Naive thymus-derived CD4-positive, alpha-beta T cell (primary cell): ENCODE results near the gene POLR1G. TPM values are rescaled to one million over a fixed set of nuclear protein-coding genes. Genes with fewer than 3 reads are reported as not detected.

Experiments used
- ATAC-seq: fragments of 150-1000 bp; cut with Tn5 transposase; 2 replicates; pipeline ENCODE4 v1.10.0; 2021; ENCODE audit warnings: mild to moderate bottlenecking, moderate library complexity
- CTCF ChIA-PET: fragments of 350-600 bp; sonication (Branson Sonifier 250); formaldehyde crosslinking; loops from one replicate; lab custom pipeline; 2021; ENCODE audit warnings: antibody characterized with exemption; lab: Charles Lee
- POLR2A ChIA-PET: fragments of 350-600 bp; sonication (Branson Sonifier 250); formaldehyde crosslinking; loops from one replicate; lab custom pipeline; 2021; ENCODE audit warnings: antibody characterized with exemption, inconsistent platforms; lab: Charles Lee
- DNase-seq, 9 donors: peaks; one replicate each; pipeline versions ENCODE4 v3.0.0 to v3.0.0-alpha.2; 2020 to 2022; ENCODE audit warnings: mixed read lengths in 1 of 9
- H3K27ac ChIP-seq: one replicate; pipeline ENCODE4 v1.7.0; 2013; ENCODE audit warnings: mild to moderate bottlenecking, low read depth, low read length, moderate library complexity
- H3K27me3 ChIP-seq, 2 donors: one replicate each; pipeline ENCODE4 v1.7.0; 2013; ENCODE audit warnings: low read length in 2 of 2, mild to moderate bottlenecking in 2 of 2, moderate library complexity in 2 of 2; ENCODE audit not compliant: control insufficient read depth in 2 of 2, insufficient read depth in 2 of 2
- H3K36me3 ChIP-seq, 3 experiments: 1 replicate in 2 of 3; 2 replicates in 1 of 3; pipeline ENCODE4 v1.7.0; 2013; ENCODE audit warnings: low read length in 3 of 3, mild to moderate bottlenecking in 3 of 3, moderate library complexity in 1 of 3; ENCODE audit not compliant: insufficient read depth in 3 of 3, control insufficient read depth in 2 of 3
- H3K4me1 ChIP-seq, 2 donors: one replicate each; pipeline ENCODE4 v1.7.0; 2013; ENCODE audit warnings: low read length in 2 of 2, mild to moderate bottlenecking in 2 of 2, moderate library complexity in 1 of 2; ENCODE audit not compliant: control insufficient read depth in 2 of 2, insufficient read depth in 2 of 2
- H3K4me3 ChIP-seq: 2 replicates; pipeline ENCODE4 v1.7.0; 2013; ENCODE audit warnings: mild to moderate bottlenecking, low read length
- H3K9me3 ChIP-seq, 3 experiments: 1 replicate in 2 of 3; 2 replicates in 1 of 3; pipeline ENCODE4 v1.7.0; 2013; ENCODE audit warnings: low read length in 3 of 3; ENCODE audit not compliant: control insufficient read depth in 2 of 3
- H3K27ac Mint-ChIP-seq, 9 donors: one replicate each; pipeline ENCODE4 v1.8.0; 2020 to 2022; ENCODE audit warnings: mixed read lengths in 9 of 9, mild to moderate bottlenecking in 8 of 9, moderate library complexity in 5 of 9, inconsistent platforms in 2 of 9
- H3K27me3 Mint-ChIP-seq, 5 donors: one replicate each; pipeline ENCODE4 v1.8.0; 2021 to 2022; ENCODE audit warnings: mixed read lengths in 5 of 5, mild to moderate bottlenecking in 1 of 5
- H3K36me3 Mint-ChIP-seq, 5 donors: one replicate each; pipeline ENCODE4 v1.8.0; 2020 to 2022; ENCODE audit warnings: mixed read lengths in 5 of 5, mild to moderate bottlenecking in 3 of 5, inconsistent platforms in 1 of 5
- H3K4me1 Mint-ChIP-seq, 7 donors: one replicate each; pipeline ENCODE4 v1.8.0; 2020 to 2022; ENCODE audit warnings: mixed read lengths in 7 of 7, mild to moderate bottlenecking in 3 of 7, inconsistent platforms in 1 of 7
- H3K4me3 Mint-ChIP-seq, 10 donors: one replicate each; pipeline ENCODE4 v1.8.0; 2020 to 2022; ENCODE audit warnings: mild to moderate bottlenecking in 10 of 10, mixed read lengths in 10 of 10, moderate library complexity in 6 of 10, inconsistent platforms in 2 of 10
- H3K9me3 Mint-ChIP-seq, 11 donors: one replicate each; pipeline ENCODE4 v1.8.0; 2020 to 2022; ENCODE audit warnings: mixed read lengths in 11 of 11, mild to moderate bottlenecking in 4 of 11, inconsistent platforms in 1 of 11, moderate library complexity in 1 of 11
- intact Hi-C, 2 donors: fragments of 100-400 bp; cut with micrococcal nuclease; formaldehyde crosslinking; loops; one replicate each; pipeline ENCODE4 v1.15.1; 2023
- polyA plus RNA-seq, 2 donors: library from polyadenylated mRNA; unstranded; fragments of 300-500 nt; fragmentation: Illumina TruSeq; gene quantifications; one replicate each; pipeline ENCODE4 v1.2.3, GENCODE V29; 2021
- total RNA-seq, 6 experiments: library from RNA in 5 of 6; stranded (reverse) in 5 of 6; gene quantifications; 1 replicate in 5 of 6; 2 replicates in 1 of 6; pipeline ENCODE4 v1.2.3 and lab custom pipeline; 2021 to 2026

The POLR1G gene
- total and polyA plus RNA-seq, 7 experiments from 2014 or later, result 0.45 to 8.2 (median 4.8) TPM

DNA sequence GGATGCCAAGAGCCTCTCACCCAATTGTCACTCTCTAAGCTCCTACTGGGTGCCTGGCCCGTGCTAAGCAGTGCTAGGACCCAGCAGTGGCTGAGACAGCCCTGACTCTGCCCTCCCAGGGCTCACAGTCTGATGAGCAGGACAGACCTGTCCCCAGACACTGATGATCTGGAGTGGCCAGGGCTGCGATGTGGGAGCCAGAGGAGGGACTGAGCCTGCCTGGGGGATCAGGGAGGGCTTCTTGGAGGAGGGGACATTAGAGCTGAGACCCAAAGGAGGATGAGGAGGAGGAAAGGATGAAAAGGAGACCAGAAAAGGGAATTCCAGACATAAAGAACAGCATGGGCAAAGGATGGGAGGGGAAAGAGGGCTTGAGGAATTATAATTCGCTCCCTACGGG, 10.7 kb downstream of the POLR1G start:
- H3K4me1 Mint-ChIP-seq, result peaks cover 3 to 31% (median 20%) of the 10 kb centered on the region in 7 donors
- H3K27me3 ChIP-seq, result no peaks in the 10 kb centered on the region
- no peaks in the 10 kb centered on the region for H3K9me3 Mint-ChIP-seq
- ChIA-PET POLR2A (no interaction called here), CTCF (no interaction called here)
- H3K4me1 ChIP-seq, result peaks cover 4 to 10% of the 10 kb centered on the region in 2 donors
- H3K4me3 ChIP-seq, result no peak overlapping the region
- no peak for ATAC-seq
- H3K9me3 ChIP-seq, result no peaks in the 10 kb centered on the region
- H3K27me3 Mint-ChIP-seq, result no peaks in the 10 kb centered on the region
- no peak for DNase-seq
- peak overlapping the region in 2 of 9 donors; percentile 29 to 54 for H3K27ac Mint-ChIP-seq
- no peak overlapping the region for H3K4me3 Mint-ChIP-seq
- H3K36me3 ChIP-seq, result peaks cover 0 to 53% (median 3%) of the 10 kb centered on the region in 3 experiments
- no peak overlapping the region for H3K27ac ChIP-seq
- peaks cover 0 to 31% (median 24%) of the 10 kb centered on the region in 5 donors for H3K36me3 Mint-ChIP-seq
- intact Hi-C loops, result no loop called here

DNA sequence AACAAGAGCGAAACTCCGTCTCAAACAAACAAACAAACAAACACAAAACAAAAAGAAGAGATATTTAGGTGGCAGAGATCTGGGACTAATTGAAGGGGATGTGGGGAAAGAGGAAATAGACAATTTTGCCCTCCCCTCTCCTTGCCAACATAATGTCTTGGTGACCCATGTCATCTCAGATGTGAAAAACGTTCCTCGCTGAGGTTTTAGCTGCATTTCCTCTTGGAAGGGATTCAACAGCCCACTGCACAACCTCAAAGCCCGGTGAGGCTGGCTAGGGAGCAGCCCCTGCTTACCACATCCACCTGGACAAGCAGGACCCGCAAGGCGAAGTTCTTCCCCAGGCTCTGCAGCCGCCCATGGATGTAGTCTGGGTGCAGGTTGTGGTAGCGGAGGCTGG, 12.4 kb downstream of the POLR1G start:
- H3K4me3 Mint-ChIP-seq, result peak overlapping the region in 4 of 10 donors; percentile 26 to 67 (median 53)
- no peaks in the 10 kb centered on the region for H3K9me3 Mint-ChIP-seq
- ChIA-PET CTCF (no interaction called here), POLR2A (interaction anchor here (1.1 kb wide), 1 partner anchor 11 kb away, joined by 3 read pairs; no protein-coding TSS in a partner anchor)
- H3K36me3 Mint-ChIP-seq, result peaks cover 0 to 22% (median 19%) of the 10 kb centered on the region in 5 donors
- no peaks in the 10 kb centered on the region for H3K9me3 ChIP-seq
- no peaks in the 10 kb centered on the region for H3K27me3 Mint-ChIP-seq
- ATAC-seq, result no peak
- H3K36me3 ChIP-seq, result peaks cover 0 to 45% (median under 1%) of the 10 kb centered on the region in 3 experiments
- peak overlapping the region in 4 of 9 donors; percentile 29 to 75 (median 64) for H3K27ac Mint-ChIP-seq
- DNase-seq, result no peak
- peaks cover 11 to 18% of the 10 kb centered on the region in 2 donors for H3K4me1 ChIP-seq
- intact Hi-C loops, result no loop called here
- no peaks in the 10 kb centered on the region for H3K27me3 ChIP-seq
- H3K4me3 ChIP-seq, result no peak overlapping the region
- H3K4me1 Mint-ChIP-seq, result peaks cover 16 to 47% (median 33%) of the 10 kb centered on the region in 7 donors
- no peak overlapping the region for H3K27ac ChIP-seq

DNA sequence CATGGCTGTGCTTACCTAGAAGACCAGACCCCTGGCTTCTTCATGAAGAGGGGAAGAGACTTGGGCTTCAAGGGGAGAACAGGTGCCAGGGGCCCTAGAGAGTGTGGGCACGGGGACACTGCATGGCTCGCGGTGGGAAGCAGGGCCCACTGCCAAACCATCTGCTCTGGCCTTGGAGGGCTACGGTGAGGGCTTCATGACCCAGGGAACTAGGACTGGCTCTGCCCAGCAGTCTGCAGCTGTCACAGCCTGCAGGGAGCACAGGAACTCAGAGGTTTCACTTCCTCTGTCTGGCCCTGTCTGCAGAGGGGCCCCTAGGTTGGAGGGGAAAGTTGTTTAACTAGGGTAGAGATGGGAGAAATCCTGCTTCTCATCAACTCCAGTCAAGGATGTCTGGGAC, 13.0 kb downstream of the POLR1G start:
- peak overlapping the region in 5 of 9 donors; percentile 36 to 76 (median 57) for H3K27ac Mint-ChIP-seq
- intact Hi-C loops, result no loop called here
- H3K4me3 Mint-ChIP-seq, result peak overlapping the region in 8 of 10 donors; percentile 8 to 76 (median 33)
- H3K9me3 Mint-ChIP-seq, result no peaks in the 10 kb centered on the region
- H3K27me3 ChIP-seq, result no peaks in the 10 kb centered on the region
- H3K4me3 ChIP-seq, result no peak overlapping the region
- peaks cover 0 to 17% (median 14%) of the 10 kb centered on the region in 5 donors for H3K36me3 Mint-ChIP-seq
- no peaks in the 10 kb centered on the region for H3K9me3 ChIP-seq
- H3K27ac ChIP-seq, result no peak overlapping the region
- ATAC-seq, result peak; percentile 55
- H3K4me1 Mint-ChIP-seq, result peaks cover 22 to 53% (median 39%) of the 10 kb centered on the region in 7 donors
- POLR2A ChIA-PET, result interaction anchor here (1.1 kb wide), 1 partner anchor 12 kb away, joined by 3 read pairs; no protein-coding TSS in a partner anchor
- peaks cover 0 to 39% (median 0%) of the 10 kb centered on the region in 3 experiments for H3K36me3 ChIP-seq
- CTCF ChIA-PET, result no interaction called here
- no peaks in the 10 kb centered on the region for H3K27me3 Mint-ChIP-seq
- DNase-seq, result no peak
- peaks cover 16 to 24% of the 10 kb centered on the region in 2 donors for H3K4me1 ChIP-seq

DNA sequence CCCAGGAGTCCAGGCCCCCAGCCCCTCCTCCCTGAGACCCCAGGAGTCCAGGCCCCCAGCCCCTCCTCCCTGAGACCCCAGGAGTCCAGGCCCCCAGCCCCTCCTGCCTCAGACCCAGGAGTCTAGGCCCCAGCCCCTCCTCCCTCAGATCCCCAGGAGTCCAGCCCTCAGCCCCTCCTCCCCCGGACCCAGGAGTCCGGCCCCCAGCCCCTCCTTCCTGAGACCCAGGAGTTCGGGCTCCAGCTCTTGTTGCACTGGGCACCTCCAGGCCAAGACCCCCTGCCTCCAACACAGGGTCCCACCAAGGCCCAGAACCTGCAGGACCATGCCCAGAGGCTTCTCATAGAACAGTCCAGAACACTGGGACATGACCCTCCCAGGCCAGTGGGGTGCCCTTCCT, 13.5 kb downstream of the POLR1G start:
- Histone ChIP-seq H3K4me1 (peaks cover 20 to 24% of the 10 kb centered on the region in 2 donors), H3K36me3 (peaks cover 0 to 35% (median 0%) of the 10 kb centered on the region in 3 experiments), H3K27ac (no peak overlapping the region), H3K4me3 (no peak overlapping the region), H3K27me3 (no peaks in the 10 kb centered on the region), H3K9me3 (no peaks in the 10 kb centered on the region)
- Mint-ChIP-seq H3K27ac (peak overlapping the region in 1 of 9 donors; percentile 36), H3K27me3 (no peaks in the 10 kb centered on the region), H3K4me3 (peak overlapping the region in 1 of 10 donors; percentile 59), H3K36me3 (peaks cover 0 to 17% (median 11%) of the 10 kb centered on the region in 5 donors), H3K9me3 (no peaks in the 10 kb centered on the region), H3K4me1 (peaks cover 22 to 56% (median 42%) of the 10 kb centered on the region in 7 donors)
- ATAC-seq, result no peak
- ChIA-PET CTCF (no interaction called here), POLR2A (no interaction called here)
- intact Hi-C loops, result loop anchor here in 1 of 2 donors (5.0 kb wide), 2 partner anchors 162 to 272 kb away; partner anchors contain the start of genes OPA3, QPCTL and SNRPD2
- DNase-seq, result no peak

DNA sequence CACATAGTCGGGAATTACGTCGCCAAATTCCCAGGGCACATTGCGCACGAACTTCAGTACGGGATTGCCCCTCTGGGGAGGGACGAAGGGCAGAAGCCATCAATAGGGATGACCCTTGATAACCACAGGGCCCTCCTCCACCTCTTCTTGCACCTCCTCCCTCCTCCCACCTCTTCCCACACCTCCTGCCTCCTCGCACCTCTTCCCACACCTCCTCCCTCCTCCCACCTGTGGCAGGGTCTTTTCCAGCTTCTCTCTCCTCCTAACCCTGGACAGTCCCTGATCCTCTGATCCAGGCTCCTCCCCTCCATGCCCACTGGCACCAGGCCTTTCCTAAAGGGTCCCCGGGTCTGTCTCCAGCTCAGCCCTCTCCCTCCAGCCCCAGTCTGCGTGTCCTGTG, 13.9 kb downstream of the POLR1G start:
- Mint-ChIP-seq H3K27me3 (no peaks in the 10 kb centered on the region), H3K9me3 (no peaks in the 10 kb centered on the region), H3K4me1 (peaks cover 22 to 56% (median 42%) of the 10 kb centered on the region in 7 donors), H3K27ac (peak overlapping the region in 2 of 9 donors; percentile 17 to 43), H3K36me3 (peaks cover 0 to 17% (median 11%) of the 10 kb centered on the region in 5 donors), H3K4me3 (peak overlapping the region in 3 of 10 donors; percentile 50 to 70 (median 67))
- intact Hi-C loops, result loop anchor here in 1 of 2 donors (5.0 kb wide), 2 partner anchors 162 to 272 kb away; partner anchors contain the start of genes OPA3, QPCTL and SNRPD2
- ChIA-PET POLR2A (no interaction called here), CTCF (no interaction called here)
- Histone ChIP-seq H3K4me1 (peaks cover 20 to 24% of the 10 kb centered on the region in 2 donors), H3K27me3 (no peaks in the 10 kb centered on the region), H3K9me3 (no peaks in the 10 kb centered on the region), H3K36me3 (peaks cover 0 to 35% (median 0%) of the 10 kb centered on the region in 3 experiments), H3K27ac (no peak overlapping the region), H3K4me3 (no peak overlapping the region)
- DNase-seq, result no peak
- ATAC-seq, result no peak

DNA sequence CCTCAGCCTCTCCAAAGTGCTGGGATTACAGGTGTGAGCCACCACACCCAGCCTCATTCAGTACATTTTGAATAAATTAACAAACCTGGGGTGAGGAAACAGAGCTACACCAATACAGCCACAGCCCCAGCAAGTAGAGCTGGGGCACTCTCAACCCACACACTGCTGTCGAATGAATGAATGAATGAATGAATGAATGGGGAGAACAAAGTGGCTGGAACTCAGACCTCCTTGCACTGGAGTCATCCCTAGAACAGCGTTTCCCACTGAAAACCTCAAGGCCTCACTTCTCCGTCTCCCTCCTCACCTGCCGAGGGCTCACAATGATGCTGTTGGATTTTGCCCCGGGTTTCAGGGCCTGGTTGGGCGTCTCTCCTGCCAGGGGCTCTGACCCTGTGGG, 14.4 kb downstream of the POLR1G start:
- Histone ChIP-seq H3K4me3 (no peak overlapping the region), H3K36me3 (peaks cover 0 to 31% (median 0%) of the 10 kb centered on the region in 3 experiments), H3K27ac (no peak overlapping the region), H3K27me3 (no peaks in the 10 kb centered on the region), H3K9me3 (no peaks in the 10 kb centered on the region), H3K4me1 (peaks cover 20 to 24% of the 10 kb centered on the region in 2 donors)
- ChIA-PET CTCF (no interaction called here), POLR2A (interaction anchor here (1.0 kb wide), 1 partner anchor 13 kb away, joined by 3 read pairs; no protein-coding TSS in a partner anchor)
- Mint-ChIP-seq H3K36me3 (peaks cover 0 to 15% (median 8%) of the 10 kb centered on the region in 5 donors), H3K4me1 (peaks cover 22 to 59% (median 42%) of the 10 kb centered on the region in 7 donors), H3K27ac (peak overlapping the region in 2 of 9 donors; percentile 17 to 43), H3K27me3 (no peaks in the 10 kb centered on the region), H3K4me3 (peak overlapping the region in 3 of 10 donors; percentile 50 to 67 (median 66)), H3K9me3 (peaks cover 0 to 2% (median 0%) of the 10 kb centered on the region in 11 donors)
- no peak for ATAC-seq
- intact Hi-C loops, result loop anchor here in 1 of 2 donors (5.0 kb wide), 2 partner anchors 161 to 271 kb away; partner anchors contain the start of genes OPA3, QPCTL and SNRPD2
- no peak for DNase-seq
